MM.1S (cell line): Measurements from ENCODE around the gene TTC14.

Source experiments
- EZH2 ChIP-seq: fragments of 300-600 bp; sonication (generic); optimal IDR thresholded peaks from 2 replicates; pipeline ENCODE3; 2017; ENCODE audit warnings: low read depth, mild to moderate bottlenecking, antibody characterized with exemption, low read length, mixed read lengths
- TF ChIP-seq, protein P1 (sequence below): fragments of 300-600 bp; sonication (generic); IDR thresholded peaks from 2 replicates; pipeline ENCODE4 v1.5.1; 2016; ENCODE audit warnings: antibody characterized with exemption, low read length, mixed read lengths

- TF ChIP-seq, protein P1, sequence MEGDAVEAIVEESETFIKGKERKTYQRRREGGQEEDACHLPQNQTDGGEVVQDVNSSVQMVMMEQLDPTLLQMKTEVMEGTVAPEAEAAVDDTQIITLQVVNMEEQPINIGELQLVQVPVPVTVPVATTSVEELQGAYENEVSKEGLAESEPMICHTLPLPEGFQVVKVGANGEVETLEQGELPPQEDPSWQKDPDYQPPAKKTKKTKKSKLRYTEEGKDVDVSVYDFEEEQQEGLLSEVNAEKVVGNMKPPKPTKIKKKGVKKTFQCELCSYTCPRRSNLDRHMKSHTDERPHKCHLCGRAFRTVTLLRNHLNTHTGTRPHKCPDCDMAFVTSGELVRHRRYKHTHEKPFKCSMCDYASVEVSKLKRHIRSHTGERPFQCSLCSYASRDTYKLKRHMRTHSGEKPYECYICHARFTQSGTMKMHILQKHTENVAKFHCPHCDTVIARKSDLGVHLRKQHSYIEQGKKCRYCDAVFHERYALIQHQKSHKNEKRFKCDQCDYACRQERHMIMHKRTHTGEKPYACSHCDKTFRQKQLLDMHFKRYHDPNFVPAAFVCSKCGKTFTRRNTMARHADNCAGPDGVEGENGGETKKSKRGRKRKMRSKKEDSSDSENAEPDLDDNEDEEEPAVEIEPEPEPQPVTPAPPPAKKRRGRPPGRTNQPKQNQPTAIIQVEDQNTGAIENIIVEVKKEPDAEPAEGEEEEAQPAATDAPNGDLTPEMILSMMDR: no peak
- TF ChIP-seq EZH2: no peak
Measured at GRCh38 chr3:180563406-180563805, 38.6 kb upstream of the TTC14 start.
